ENCODE data around the gene PIEZO1.
"Not testable (repeated sequence)": the region's sequence is repeated elsewhere in the genome, so short reads cannot be mapped to it uniquely, and the experiment has no call there.

The PIEZO1 gene

GRCh38 chr16:88788749-88789148, 3.7 kb upstream of the PIEZO1 start:
- H2BK12ac ChIP-seq (ENCODE audit: low read length); H3K9ac ChIP-seq (ENCODE audit: low read length); H3K27ac ChIP-seq (ENCODE audit: low read depth, low read length); H3K36me3 ChIP-seq (ENCODE audit: control insufficient read depth in 1 of 2, insufficient read depth in 2 of 2, low read length in 2 of 2); H3K27me3 ChIP-seq (ENCODE audit: insufficient read depth, low read length); H3K4ac ChIP-seq (ENCODE audit: low read depth, low read length); H2BK5ac ChIP-seq (ENCODE audit: low read depth, low read length, poor library complexity); H2BK120ac ChIP-seq (ENCODE audit: insufficient read depth, low read length, poor library complexity); H4K91ac ChIP-seq (ENCODE audit: low read depth, low read length); H3K4me1 ChIP-seq (ENCODE audit: control insufficient read depth in 1 of 2, insufficient read depth in 2 of 2, low read length in 2 of 2); H4K8ac ChIP-seq (ENCODE audit: low read depth, low read length); H2AK5ac ChIP-seq (ENCODE audit: low read length); H4K12ac ChIP-seq (ENCODE audit: low read depth, low read length); H3K9me3 ChIP-seq (ENCODE audit: insufficient read depth, low read depth, low read length); DNase-seq; H3K14ac ChIP-seq (ENCODE audit: low read length); H2AFZ ChIP-seq (ENCODE audit: insufficient read depth, low read length, poor library complexity); H3K23ac ChIP-seq (ENCODE audit: low read length); H3K18ac ChIP-seq (ENCODE audit: low read length); H3K4me3 ChIP-seq (ENCODE audit: low read depth, low read length); H3K4me2 ChIP-seq (ENCODE audit: low read length): not testable (repeated sequence)
- Histone ChIP-seq H3K79me2 (ENCODE audit: control insufficient read depth, insufficient read depth, low read length, poor library complexity) (peaks cover 14% of the 10 kb centered on the region), H3K79me1 (ENCODE audit: low read length) (peaks cover 17% of the 10 kb centered on the region)
- no CpG with 5 or more reads among the region's 8 CpGs for WGBS (ENCODE audit: extremely low coverage, insufficient coverage, insufficient read length)

- Histone ChIP-seq H3K14ac (ENCODE audit: low read length) (no peak overlapping the region), H4K8ac (ENCODE audit: low read depth, low read length) (no peak overlapping the region), H3K27ac (ENCODE audit: low read depth, low read length) (no peak overlapping the region), H3K18ac (ENCODE audit: low read length) (no peak overlapping the region), H3K27me3 (ENCODE audit: insufficient read depth, low read length) (no peaks in the 10 kb centered on the region), H2BK5ac (ENCODE audit: low read depth, low read length, poor library complexity) (no peak overlapping the region), H3K23ac (ENCODE audit: low read length) (no peak overlapping the region), H3K9ac (ENCODE audit: low read length) (no peak overlapping the region), H3K4me2 (ENCODE audit: low read length) (no peak overlapping the region), H3K79me2 (ENCODE audit: control insufficient read depth, insufficient read depth, low read length, poor library complexity) (peaks cover 18% of the 10 kb centered on the region), H3K9me3 (ENCODE audit: insufficient read depth, low read depth, low read length) (peaks cover 1% of the 10 kb centered on the region), H3K36me3 (ENCODE audit: control insufficient read depth in 1 of 2, insufficient read depth in 2 of 2, low read length in 2 of 2) (no peaks in the 10 kb centered on the region), H2BK12ac (ENCODE audit: low read length) (no peak overlapping the region), H2AK5ac (ENCODE audit: low read length) (no peak overlapping the region), H3K79me1 (ENCODE audit: low read length) (peaks cover 20% of the 10 kb centered on the region), H3K4ac (ENCODE audit: low read depth, low read length) (no peak overlapping the region), H2AFZ (ENCODE audit: insufficient read depth, low read length, poor library complexity) (no peak overlapping the region), H3K4me3 (ENCODE audit: low read depth, low read length) (no peak overlapping the region), H4K12ac (ENCODE audit: low read depth, low read length) (no peak overlapping the region), H3K4me1 (ENCODE audit: control insufficient read depth in 1 of 2, insufficient read depth in 2 of 2, low read length in 2 of 2) (peaks cover 12 to 16% of the 10 kb centered on the region in 2 experiments), H4K91ac (ENCODE audit: low read depth, low read length) (no peak overlapping the region), H2BK120ac (ENCODE audit: insufficient read depth, low read length, poor library complexity) (no peak overlapping the region)
- no peak for DNase-seq
- WGBS (ENCODE audit: extremely low coverage, insufficient coverage, insufficient read length), result no CpG with 5 or more reads among the region's 11 CpGs
These were observed 2.7 kb upstream of the PIEZO1 start for GRCh38 chr16:88787579-88788314.

GRCh38 chr16:88784856-88785105, 239 bp downstream of the PIEZO1 start:
- H3K4me2 ChIP-seq (ENCODE audit: low read length), result peak overlapping the region; percentile 89
- peak overlapping the region; percentile 77 for H3K4ac ChIP-seq (ENCODE audit: low read depth, low read length)
- H3K14ac ChIP-seq (ENCODE audit: low read length), result peak overlapping the region; percentile 94
- peaks cover 24% of the 10 kb centered on the region for H3K79me2 ChIP-seq (ENCODE audit: control insufficient read depth, insufficient read depth, low read length, poor library complexity)
- no peak overlapping the region for H2AK5ac ChIP-seq (ENCODE audit: low read length)
- peak overlapping the region; percentile 64 for H3K9ac ChIP-seq (ENCODE audit: low read length)
- H2BK12ac ChIP-seq (ENCODE audit: low read length), result peak overlapping the region; percentile 33
- WGBS (ENCODE audit: extremely low coverage, insufficient coverage, insufficient read length), result no CpG with 5 or more reads among the region's 32 CpGs
- H3K36me3 ChIP-seq (ENCODE audit: control insufficient read depth in 1 of 2, insufficient read depth in 2 of 2, low read length in 2 of 2), result peaks cover 0 to 1% of the 10 kb centered on the region in 2 experiments
- no peaks in the 10 kb centered on the region for H3K9me3 ChIP-seq (ENCODE audit: insufficient read depth, low read depth, low read length)
- peak overlapping the region; percentile 84 for H3K27ac ChIP-seq (ENCODE audit: low read depth, low read length)
- H4K12ac ChIP-seq (ENCODE audit: low read depth, low read length), result peak overlapping the region; percentile 54
- H3K18ac ChIP-seq (ENCODE audit: low read length), result peak overlapping the region; percentile 90
- H3K4me3 ChIP-seq (ENCODE audit: low read depth, low read length), result peak overlapping the region; percentile 86
- H2BK120ac ChIP-seq (ENCODE audit: insufficient read depth, low read length, poor library complexity), result peak overlapping the region; percentile 82
- peak overlapping the region; percentile 46 for H2AFZ ChIP-seq (ENCODE audit: insufficient read depth, low read length, poor library complexity)
- no peaks in the 10 kb centered on the region for H3K27me3 ChIP-seq (ENCODE audit: insufficient read depth, low read length)
- peak overlapping the region; percentile 93 for H2BK5ac ChIP-seq (ENCODE audit: low read depth, low read length, poor library complexity)
- no peak for DNase-seq
- peak overlapping the region; percentile 96 for H4K91ac ChIP-seq (ENCODE audit: low read depth, low read length)
- peak overlapping the region; percentile 86 for H4K8ac ChIP-seq (ENCODE audit: low read depth, low read length)
- peaks cover 32 to 36% of the 10 kb centered on the region in 2 experiments for H3K4me1 ChIP-seq (ENCODE audit: control insufficient read depth in 1 of 2, insufficient read depth in 2 of 2, low read length in 2 of 2)
- no peak overlapping the region for H3K23ac ChIP-seq (ENCODE audit: low read length)
- H3K79me1 ChIP-seq (ENCODE audit: low read length), result peaks cover 20% of the 10 kb centered on the region

GRCh38 chr16:88784074-88784855, 755 bp downstream of the PIEZO1 start:
- Histone ChIP-seq H3K18ac (ENCODE audit: low read length) (peak overlapping the region; percentile 90), H3K79me1 (ENCODE audit: low read length) (peaks cover 20% of the 10 kb centered on the region), H2BK12ac (ENCODE audit: low read length) (peak overlapping the region; percentile 44), H3K36me3 (ENCODE audit: control insufficient read depth in 1 of 2, insufficient read depth in 2 of 2, low read length in 2 of 2) (peaks cover 0 to 3% of the 10 kb centered on the region in 2 experiments), H3K4me1 (ENCODE audit: control insufficient read depth in 1 of 2, insufficient read depth in 2 of 2, low read length in 2 of 2) (peaks cover 32 to 41% of the 10 kb centered on the region in 2 experiments), H3K79me2 (ENCODE audit: control insufficient read depth, insufficient read depth, low read length, poor library complexity) (peaks cover 24% of the 10 kb centered on the region), H3K27me3 (ENCODE audit: insufficient read depth, low read length) (no peaks in the 10 kb centered on the region), H3K9ac (ENCODE audit: low read length) (peak overlapping the region; percentile 65), H4K8ac (ENCODE audit: low read depth, low read length) (peak overlapping the region; percentile 86), H4K12ac (ENCODE audit: low read depth, low read length) (peak overlapping the region; percentile 67), H4K91ac (ENCODE audit: low read depth, low read length) (peak overlapping the region; percentile 96), H3K9me3 (ENCODE audit: insufficient read depth, low read depth, low read length) (no peaks in the 10 kb centered on the region), H3K14ac (ENCODE audit: low read length) (peak overlapping the region; percentile 94), H3K4ac (ENCODE audit: low read depth, low read length) (peak overlapping the region; percentile 92), H2AFZ (ENCODE audit: insufficient read depth, low read length, poor library complexity) (peak overlapping the region; percentile 50), H3K23ac (ENCODE audit: low read length) (no peak overlapping the region), H2BK5ac (ENCODE audit: low read depth, low read length, poor library complexity) (peak overlapping the region; percentile 93), H3K27ac (ENCODE audit: low read depth, low read length) (peak overlapping the region; percentile 84), H2AK5ac (ENCODE audit: low read length) (peak overlapping the region; percentile 90), H2BK120ac (ENCODE audit: insufficient read depth, low read length, poor library complexity) (peak overlapping the region; percentile 82), H3K4me3 (ENCODE audit: low read depth, low read length) (peak overlapping the region; percentile 86), H3K4me2 (ENCODE audit: low read length) (peak overlapping the region; percentile 89)
- peak; percentile 78 to 87 for DNase-seq
- no CpG with 5 or more reads among the region's 74 CpGs for WGBS (ENCODE audit: extremely low coverage, insufficient coverage, insufficient read length)

All from trophoblast cell (in vitro differentiated cells and primary cell).